ENCODE results near the gene RBMY1J. TPM values are rescaled to one million over a fixed set of nuclear protein-coding genes. Genes with fewer than 3 reads are reported as not detected.

RBMY1J gene
- total RNA-seq, 1 donor, result not detected

Other genes starting within 250 kb of the RBMY1J start
- not detected in 2 replicates for gene RBMY1F, start 220.5 kb upstream of the RBMY1J start, total RNA-seq